GM21825 (cell line): Measurements from ENCODE around the gene ILKAP.

Experiments
- ATAC-seq: cut with Tn5 transposase; IDR thresholded peaks from one replicate; pipeline ENCODE4 v1.9.1; 2021; ENCODE audit warnings: mild to moderate bottlenecking, moderate library complexity; ENCODE audit not compliant: unreplicated experiment

The ILKAP gene

DNA sequence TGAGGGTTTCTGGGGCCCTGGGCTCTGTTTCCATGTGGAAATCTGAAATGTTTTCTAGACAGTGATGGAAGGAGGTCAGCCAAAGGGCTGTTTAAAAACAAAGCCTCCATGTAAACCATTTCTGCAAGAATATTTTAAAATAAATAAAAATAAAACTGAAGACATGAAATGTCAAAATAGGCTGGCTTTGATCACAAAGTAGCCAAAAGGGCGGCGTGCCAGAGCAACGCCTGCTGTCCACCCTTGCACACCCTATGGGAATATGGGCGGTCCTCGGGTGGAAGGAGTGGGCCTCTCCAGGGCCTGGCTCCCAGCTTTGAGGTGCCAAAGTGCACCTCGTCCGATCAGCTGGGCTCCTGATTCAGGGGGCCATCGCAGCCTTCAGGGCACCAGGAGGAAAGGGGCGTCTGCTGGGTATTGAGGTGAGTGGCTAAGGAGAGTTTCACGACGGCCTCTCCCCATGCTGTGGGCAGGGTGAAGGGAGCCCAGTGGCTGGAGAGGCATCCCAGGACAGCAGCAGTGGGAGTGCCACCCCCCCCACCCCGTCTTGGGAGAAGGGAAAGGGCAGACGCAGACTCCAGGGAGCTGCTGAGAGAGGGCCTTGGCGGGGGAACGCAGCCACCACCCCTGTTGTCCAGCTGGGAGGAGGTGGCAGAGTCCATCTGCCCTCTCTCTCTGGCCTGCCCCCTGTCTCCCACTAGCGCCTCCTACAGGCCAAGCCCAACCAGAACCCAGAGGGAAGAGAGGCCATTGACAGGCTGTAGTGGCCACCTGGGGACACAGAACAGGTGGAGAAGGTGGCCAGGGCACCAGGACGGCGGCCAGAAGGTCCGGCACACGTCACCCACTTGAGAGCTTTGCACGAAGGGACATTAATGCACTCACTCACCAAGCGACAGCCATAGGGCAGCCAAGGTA lies 50.5 kb downstream of the ILKAP start:
- no peak for ATAC-seq

DNA sequence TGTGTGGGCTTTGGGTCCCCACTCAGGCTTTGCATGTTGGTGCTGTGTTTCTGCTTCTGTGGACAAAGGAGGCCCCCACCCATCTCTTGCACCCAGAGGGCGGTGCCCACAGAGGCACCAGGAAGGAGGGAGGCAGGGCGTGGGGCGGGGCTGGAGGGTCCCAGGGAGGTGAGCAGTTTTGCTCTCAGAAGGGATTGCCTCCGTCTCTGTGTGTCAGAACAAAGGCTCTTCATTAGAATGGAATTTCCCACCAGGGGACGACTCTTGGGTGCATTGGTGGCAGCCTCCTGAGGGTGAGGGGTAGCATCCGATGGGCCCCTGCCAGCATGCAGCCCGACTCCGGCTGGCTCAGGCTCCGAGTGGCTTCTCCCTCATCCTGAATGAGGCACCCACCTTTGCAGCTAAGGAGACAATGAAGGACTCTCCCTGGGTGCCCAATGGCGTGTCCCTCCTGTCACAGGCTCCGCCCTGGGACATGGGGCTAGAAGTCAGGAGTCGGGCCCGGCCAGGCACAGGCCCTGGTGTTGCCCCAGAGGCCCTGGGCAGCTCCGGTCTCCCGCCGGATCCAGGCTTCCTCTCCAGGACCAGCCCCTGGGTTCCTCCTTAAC lies 51.8 kb downstream of the ILKAP start:
- ATAC-seq: no peak

- ATAC-seq: no peak
These were observed 52.3 kb downstream of the ILKAP start for GRCh38 chr2:238151205-238151604.

GRCh38 chr2:238150686-238151085 lies 52.8 kb downstream of the ILKAP start:
- no peak for ATAC-seq

DNA sequence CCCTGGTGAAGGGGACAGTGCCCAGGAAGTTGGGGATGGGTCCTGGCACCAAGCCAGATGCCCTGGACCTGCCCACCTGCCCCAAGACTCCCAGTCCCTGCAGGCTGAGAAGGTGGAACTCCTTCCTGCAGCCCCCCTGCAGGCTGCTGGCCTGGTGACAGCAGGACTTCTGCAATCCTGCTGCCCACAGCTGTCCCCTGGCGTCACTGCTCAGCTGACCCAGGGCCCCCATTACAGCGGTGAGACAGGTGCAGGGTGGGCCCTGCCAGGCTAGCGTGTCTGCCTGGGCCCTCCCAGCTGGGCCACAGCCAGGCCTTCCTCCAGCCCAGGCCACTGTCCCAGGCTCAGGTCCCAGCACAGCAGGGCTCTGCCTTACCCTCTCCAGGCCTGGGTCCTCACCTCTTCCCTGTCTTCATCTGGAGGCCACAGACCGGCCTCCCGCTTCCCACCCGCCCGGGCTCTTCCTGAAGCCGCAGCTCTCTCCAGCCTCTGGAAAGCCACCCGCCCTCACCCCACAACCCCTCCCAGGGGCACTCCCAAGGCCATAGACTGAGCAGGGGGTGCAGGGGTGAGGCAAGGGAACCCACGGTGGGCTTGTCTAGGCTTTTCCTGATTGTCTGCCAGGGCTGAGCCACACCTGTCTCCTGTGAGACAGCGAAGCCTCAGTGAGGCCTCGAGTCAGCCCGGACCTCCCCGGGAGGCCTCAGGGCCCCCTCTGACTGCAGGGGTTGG lies 53.5 kb downstream of the ILKAP start:
- ATAC-seq: no peak

- no peak for ATAC-seq
These were observed 54.5 kb downstream of the ILKAP start for GRCh38 chr2:238148981-238149380.

- no peak for ATAC-seq
These were observed 56.5 kb downstream of the ILKAP start for GRCh38 chr2:238146884-238147544.

DNA sequence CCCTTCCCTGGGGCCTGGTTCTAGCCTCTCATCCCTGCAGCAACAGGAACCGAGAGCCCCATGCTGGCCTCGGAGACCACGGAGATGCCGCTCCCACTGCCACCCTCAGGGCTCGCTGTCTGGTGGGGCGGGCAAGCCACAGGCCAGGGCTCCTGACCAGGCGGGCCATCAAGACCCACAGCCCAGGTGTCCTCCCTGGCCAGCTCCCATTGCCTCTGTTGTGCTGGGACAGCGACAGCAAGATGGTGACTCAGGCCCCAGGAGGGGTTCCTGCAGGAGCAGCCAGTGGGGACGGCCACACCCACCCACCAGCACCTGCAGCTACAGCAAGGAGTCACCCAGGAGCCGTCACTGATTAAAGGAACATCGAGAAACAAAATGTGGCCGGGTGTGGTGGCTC lies 57.6 kb downstream of the ILKAP start:
- ATAC-seq: no peak

- no peak for ATAC-seq
These were observed 58.4 kb downstream of the ILKAP start for GRCh38 chr2:238145046-238145445.

GRCh38 chr2:238144262-238144661 lies 59.2 kb downstream of the ILKAP start:
- no peak for ATAC-seq

GRCh38 chr2:238143239-238143951 lies 60.1 kb downstream of the ILKAP start:
- no peak for ATAC-seq

- ATAC-seq: no peak
These were observed 60.9 kb downstream of the ILKAP start for GRCh38 chr2:238142382-238143205.

DNA sequence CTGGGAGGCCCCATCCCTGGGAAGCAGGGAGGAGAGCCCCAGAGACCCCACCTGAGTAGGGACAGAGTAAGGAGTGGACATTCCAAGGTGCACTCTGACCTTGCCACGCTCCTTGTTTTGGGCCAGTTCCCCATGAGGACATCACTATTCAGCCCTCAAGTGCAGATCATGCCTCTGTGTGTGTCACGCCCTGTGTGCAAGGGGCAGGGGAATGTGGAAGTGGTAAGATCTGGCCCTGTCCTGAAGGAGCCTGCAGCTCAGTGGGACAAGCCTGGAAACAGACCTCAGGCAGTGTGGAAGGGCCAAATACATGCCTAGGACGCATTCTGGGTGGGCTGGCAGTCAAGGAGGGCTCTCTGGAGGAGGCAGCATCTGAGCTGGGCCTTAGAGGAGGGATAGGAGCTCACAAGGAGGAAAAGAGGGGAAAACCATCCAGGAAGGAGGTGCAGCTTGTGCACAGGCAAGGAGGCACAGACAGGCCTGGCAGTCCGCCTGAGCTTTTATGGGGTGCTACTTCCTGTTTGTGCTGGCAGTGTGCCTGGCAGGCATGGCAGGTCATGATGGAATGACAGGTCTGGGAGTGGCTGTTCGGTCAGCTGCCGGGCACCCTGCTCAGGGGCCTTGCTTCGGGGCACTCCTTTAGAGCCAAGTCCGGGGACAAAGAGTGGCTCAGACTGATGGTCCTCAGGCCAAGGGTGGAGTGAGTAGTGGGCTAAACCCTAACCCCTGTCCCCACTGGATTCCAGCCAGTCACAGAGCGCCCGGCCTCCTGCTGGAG lies 61.8 kb downstream of the ILKAP start:
- ATAC-seq: no peak

GRCh38 chr2:238140721-238141540 lies 62.6 kb downstream of the ILKAP start:
- no peak for ATAC-seq

- ATAC-seq: no peak
These were observed 63.5 kb downstream of the ILKAP start for GRCh38 chr2:238140040-238140439.

DNA sequence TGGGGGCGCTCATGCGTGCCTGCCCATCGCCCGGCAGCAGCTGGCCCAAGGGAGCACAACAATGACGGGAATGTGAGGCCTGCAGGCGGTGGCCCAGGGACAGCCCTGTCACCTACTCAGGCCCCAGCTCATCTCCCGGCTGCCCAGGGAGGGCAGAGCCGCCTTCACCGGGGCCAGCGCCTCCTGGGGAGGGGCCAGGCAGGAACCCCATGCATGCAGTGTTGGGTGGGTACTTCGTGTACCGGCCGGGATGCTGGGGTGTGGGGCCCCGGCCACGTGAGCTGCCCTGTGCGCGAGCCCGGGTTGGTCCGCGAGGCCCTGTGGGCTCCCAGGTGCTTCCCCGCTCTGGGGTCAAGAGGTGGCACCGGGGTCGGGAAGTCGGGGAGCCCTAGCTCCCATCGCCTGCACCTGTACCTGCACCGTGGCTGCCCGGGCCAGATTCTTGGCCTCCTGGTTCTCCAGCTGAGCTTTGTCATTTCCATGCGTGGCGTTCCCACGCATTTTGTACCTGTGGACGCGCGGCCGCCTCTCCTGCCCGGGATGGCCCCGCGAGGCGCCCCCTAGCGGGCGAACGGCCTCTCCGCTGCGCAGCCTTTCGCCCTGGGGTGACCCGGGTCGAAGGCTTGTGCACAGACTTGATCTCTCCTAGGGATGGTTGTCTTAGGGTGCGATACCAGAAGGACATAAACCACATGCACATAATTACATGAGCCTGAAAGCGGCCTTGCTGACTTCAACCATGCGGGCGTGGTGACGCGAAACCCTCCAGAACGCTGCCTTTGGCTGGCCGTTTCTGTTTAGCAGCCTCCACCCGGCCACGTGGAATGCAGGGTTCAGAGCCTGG lies 64.1 kb downstream of the ILKAP start:
- no peak for ATAC-seq
